GM12801 (cell line): ENCODE measurements around the gene PLPP4.

Experiments
- TF ChIP-seq, protein P1 (sequence below): IDR thresholded peaks from one replicate; pipeline ENCODE4 v1.5.1; 2011; ENCODE audit warnings: control low read depth; ENCODE audit not compliant: insufficient read length; ENCODE audit errors: extremely low read depth

Gene PLPP4

DNA sequence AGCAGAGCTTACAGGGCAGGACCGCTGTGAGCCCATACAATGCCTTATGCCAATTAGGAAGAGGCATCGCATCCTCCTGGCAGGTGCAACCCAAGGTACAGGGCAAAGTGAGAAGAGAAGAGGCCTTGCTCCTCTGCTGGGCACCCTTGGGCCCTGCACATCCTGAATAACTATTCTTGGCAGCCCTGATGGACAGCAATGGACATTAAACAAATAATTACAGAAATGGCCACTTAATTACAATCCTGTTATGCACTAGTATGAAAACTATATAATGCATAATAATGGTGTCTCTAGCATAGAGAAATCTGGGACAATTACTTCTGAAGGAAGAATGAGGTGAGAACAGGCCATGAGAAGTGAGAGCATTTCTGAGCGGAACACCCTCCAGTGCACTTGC is 83.5 kb downstream of the PLPP4 start:
- TF ChIP-seq, protein P1, sequence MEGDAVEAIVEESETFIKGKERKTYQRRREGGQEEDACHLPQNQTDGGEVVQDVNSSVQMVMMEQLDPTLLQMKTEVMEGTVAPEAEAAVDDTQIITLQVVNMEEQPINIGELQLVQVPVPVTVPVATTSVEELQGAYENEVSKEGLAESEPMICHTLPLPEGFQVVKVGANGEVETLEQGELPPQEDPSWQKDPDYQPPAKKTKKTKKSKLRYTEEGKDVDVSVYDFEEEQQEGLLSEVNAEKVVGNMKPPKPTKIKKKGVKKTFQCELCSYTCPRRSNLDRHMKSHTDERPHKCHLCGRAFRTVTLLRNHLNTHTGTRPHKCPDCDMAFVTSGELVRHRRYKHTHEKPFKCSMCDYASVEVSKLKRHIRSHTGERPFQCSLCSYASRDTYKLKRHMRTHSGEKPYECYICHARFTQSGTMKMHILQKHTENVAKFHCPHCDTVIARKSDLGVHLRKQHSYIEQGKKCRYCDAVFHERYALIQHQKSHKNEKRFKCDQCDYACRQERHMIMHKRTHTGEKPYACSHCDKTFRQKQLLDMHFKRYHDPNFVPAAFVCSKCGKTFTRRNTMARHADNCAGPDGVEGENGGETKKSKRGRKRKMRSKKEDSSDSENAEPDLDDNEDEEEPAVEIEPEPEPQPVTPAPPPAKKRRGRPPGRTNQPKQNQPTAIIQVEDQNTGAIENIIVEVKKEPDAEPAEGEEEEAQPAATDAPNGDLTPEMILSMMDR: no peak

DNA sequence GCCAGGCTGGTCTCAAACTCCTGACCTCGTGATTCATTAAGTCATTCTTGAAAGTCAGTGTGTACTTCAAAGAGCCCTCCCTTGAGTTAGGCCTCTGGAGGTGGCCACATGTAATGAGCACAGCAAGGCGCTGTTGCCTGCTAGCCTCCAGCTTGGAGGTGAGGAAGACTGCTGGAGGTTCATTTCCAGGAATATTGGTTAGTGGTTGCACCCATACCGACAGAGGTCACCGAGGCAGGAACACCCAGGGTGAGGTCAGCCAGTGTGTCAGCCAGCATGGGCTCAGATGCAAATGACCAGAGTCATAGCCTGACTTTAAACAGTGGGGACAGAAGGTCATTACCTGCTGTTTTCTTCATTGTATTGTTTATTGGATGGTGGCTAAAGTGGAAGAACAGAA is 85.0 kb downstream of the PLPP4 start:
- TF ChIP-seq, protein P1: no peak

DNA sequence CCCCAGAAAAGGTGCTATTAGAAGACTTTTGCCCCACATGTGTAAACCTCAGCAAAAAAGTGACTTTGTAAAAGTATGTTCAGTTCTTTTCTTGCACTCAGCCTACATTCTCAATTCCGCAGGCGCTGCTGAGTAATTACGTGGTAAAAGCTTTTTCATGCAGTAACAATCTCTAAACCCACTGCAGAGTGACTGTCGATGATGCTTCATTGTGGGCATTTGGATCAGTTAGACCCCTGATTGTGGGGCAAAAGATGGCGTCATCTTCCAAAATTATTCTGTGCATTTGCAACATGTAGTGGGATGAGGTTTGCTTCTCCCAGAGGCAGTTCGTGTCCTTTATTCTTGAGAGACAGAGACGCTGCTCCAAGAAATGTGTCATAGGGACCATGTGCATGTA is 85.6 kb downstream of the PLPP4 start:
- TF ChIP-seq, protein P1: no peak

DNA sequence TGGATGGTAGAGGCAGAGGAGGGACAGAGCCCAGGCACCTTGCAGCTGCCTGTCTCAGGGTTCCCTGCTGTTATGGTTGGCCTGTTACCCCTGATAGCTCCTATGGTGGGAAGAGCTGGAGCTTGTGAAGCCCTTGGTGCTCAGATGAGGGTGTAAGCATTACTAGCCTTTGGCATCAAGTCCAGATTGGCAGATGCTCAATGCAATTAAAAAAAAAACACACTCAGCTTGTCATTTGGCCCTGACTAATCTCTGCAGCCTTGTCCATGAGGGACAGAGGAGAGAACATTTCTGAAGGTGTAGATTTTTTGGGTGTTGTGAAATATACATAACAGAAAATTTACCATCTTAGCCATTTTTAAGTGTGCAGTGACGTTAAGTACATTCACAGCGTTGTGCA is 86.3 kb downstream of the PLPP4 start:
- TF ChIP-seq, protein P1: no peak

DNA sequence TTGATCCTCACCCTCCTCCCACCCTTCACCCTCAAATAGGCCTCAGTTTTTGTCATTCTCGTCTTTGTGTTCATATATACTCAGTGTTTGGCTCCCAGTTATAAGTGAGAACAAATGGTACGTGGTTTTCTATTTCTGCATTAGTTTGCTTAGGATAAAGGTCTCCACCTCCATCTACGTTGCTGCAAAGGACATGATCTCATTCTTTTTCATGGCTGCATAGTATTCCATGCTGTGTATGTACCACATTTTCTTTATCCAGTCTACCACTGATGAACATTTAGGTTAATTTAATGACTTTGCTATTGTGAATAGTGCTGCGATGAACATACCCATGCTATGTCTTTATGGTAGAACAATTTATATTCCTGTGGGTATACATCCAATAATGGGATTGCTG is 91.2 kb downstream of the PLPP4 start:
- TF ChIP-seq, protein P1: no peak

DNA sequence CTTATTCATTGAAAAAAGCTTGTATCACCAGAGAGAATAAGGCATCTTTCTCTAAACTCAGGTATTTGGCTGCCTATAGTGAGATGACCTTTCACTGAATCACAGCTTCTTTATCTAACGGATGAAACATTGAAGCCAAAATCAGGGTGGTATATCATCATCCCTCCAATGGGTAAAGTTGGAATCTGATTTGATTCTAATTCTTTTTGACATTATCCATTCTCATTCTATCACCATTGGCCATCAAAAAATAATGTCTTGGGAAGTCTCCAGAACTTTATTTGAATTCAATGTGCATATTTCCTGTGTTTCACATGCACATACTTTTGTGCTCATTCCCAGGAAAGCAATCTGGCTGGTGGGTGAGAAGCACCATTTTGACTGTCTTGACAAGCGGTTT is 95.2 kb downstream of the PLPP4 start:
- TF ChIP-seq, protein P1: no peak

DNA sequence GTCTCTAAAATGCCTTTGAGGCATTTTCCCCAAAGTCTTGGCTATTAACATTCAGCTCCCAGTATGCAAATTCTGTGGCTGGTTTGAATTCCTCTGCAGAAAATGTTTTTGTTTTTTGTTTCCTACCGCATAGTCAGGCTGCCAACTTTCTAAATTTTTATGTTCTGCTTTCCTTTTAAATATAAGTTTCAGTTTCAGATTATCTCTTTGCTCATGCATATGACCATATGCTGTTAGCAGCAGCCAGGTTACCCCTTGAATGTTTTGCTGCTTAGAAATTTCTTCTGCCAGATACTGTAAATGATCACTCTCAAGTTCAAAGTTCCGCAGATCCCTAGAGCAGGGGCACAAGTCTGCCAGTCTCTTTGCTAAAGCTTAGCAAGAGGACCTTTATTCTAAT is 96.9 kb downstream of the PLPP4 start:
- TF ChIP-seq, protein P1: no peak

DNA sequence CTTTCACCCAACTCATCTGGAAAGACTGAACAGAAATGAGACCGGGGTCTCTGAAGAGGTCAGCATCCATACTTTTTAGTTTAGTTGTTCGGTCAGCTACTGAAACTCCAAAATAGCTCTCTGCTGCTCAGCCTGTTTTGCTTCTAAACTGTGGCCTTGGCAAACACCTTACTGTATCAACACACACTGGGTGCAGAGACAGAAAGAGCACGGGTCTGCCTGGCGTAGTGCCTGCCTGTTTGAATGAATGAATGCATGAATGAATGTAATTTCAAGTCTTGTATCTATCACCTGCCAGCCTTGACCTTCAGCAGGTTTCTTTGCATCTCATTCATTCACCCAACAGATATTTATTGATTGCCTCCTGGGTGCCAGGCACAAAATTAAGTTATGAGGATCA is 98.4 kb downstream of the PLPP4 start:
- TF ChIP-seq, protein P1: no peak
